ENCODE measurements around the gene HEXB. TPM values are rescaled to one million over a fixed set of nuclear protein-coding genes. Genes with fewer than 3 reads are reported as not detected.
"Not testable (repeated sequence)": the region's sequence is repeated elsewhere in the genome, so short reads cannot be mapped to it uniquely, and the experiment has no call there.

Gene HEXB
- total RNA-seq, 1 experiment from 2014 or later: 372 TPM

- no peak for DNase-seq (ENCODE audit: low read depth)
These were observed 25.9 kb upstream of the HEXB start for GRCh38 chr5:74659172-74659571.

- DNase-seq (ENCODE audit: low read depth): peak; percentile 37
These were observed 24.9 kb upstream of the HEXB start for GRCh38 chr5:74660140-74660539.

- no peak for DNase-seq (ENCODE audit: low read depth)
These were observed 24.2 kb upstream of the HEXB start for GRCh38 chr5:74660873-74661272.

- DNase-seq (ENCODE audit: low read depth): no peak
These were observed 20.5 kb upstream of the HEXB start for GRCh38 chr5:74664551-74664950.

GRCh38 chr5:74665273-74665672 lies 19.8 kb upstream of the HEXB start:
- DNase-seq (ENCODE audit: low read depth): no peak

GRCh38 chr5:74665816-74666215 lies 19.2 kb upstream of the HEXB start:
- DNase-seq (ENCODE audit: low read depth): no peak

GRCh38 chr5:74667396-74667795 lies 17.6 kb upstream of the HEXB start:
- DNase-seq (ENCODE audit: low read depth): peak; percentile 56

GRCh38 chr5:74669821-74670220 lies 15.2 kb upstream of the HEXB start:
- DNase-seq (ENCODE audit: low read depth): no peak

- DNase-seq (ENCODE audit: low read depth): no peak
These were observed 14.5 kb upstream of the HEXB start for GRCh38 chr5:74670396-74671038.

- DNase-seq (ENCODE audit: low read depth): no peak
These were observed 12.7 kb upstream of the HEXB start for GRCh38 chr5:74672215-74672877.

- peak; percentile 50 for DNase-seq (ENCODE audit: low read depth)
These were observed 11.8 kb upstream of the HEXB start for GRCh38 chr5:74673011-74673790.

- DNase-seq (ENCODE audit: low read depth): not testable (repeated sequence)
These were observed 8.6 kb upstream of the HEXB start for GRCh38 chr5:74676466-74676865.

- DNase-seq (ENCODE audit: low read depth): not testable (repeated sequence)
These were observed 6.9 kb upstream of the HEXB start for GRCh38 chr5:74678123-74678522.

- DNase-seq (ENCODE audit: low read depth): not testable (repeated sequence)
These were observed 5.7 kb upstream of the HEXB start for GRCh38 chr5:74679300-74679699.

- DNase-seq (ENCODE audit: low read depth): peak; percentile 38
These were observed 5.1 kb upstream of the HEXB start for GRCh38 chr5:74679966-74680365.

- DNase-seq (ENCODE audit: low read depth): no peak
These were observed 1.1 kb downstream of the HEXB start for GRCh38 chr5:74685979-74686631.

GRCh38 chr5:74686962-74687751 lies 2.1 kb downstream of the HEXB start:
- DNase-seq (ENCODE audit: low read depth): peak; percentile 54

GRCh38 chr5:74693191-74693590 lies 8.2 kb downstream of the HEXB start:
- DNase-seq (ENCODE audit: low read depth): peak; percentile 8

GRCh38 chr5:74717596-74717995 lies 32.6 kb downstream of the HEXB start:
- DNase-seq (ENCODE audit: low read depth): no peak

GRCh38 chr5:74722271-74722670 lies 37.2 kb downstream of the HEXB start:
- no peak for DNase-seq (ENCODE audit: low read depth)

- DNase-seq (ENCODE audit: low read depth): peak; percentile 8
These were observed 40.3 kb downstream of the HEXB start for GRCh38 chr5:74725331-74725730.
